GM23248 (cell line): Measurements from ENCODE around the gene XPO1. TPM values are rescaled to one million over a fixed set of nuclear protein-coding genes. Genes with fewer than 3 reads are reported as not detected.
"Not testable (repeated sequence)": the region's sequence is repeated elsewhere in the genome, so short reads cannot be mapped to it uniquely, and the experiment has no call there.

ENCODE experiments used
- DNase-seq: peaks from one replicate; pipeline ENCODE4 v3.0.0-alpha.2; 2015
- H2AFZ ChIP-seq: fragments of 200-600 bp; sonication (generic); 2 replicates; pipeline ENCODE4 v1.6.1; 2016; ENCODE audit warnings: antibody characterized with exemption
- H3F3A ChIP-seq: fragments of 200-600 bp; sonication (generic); 2 replicates; pipeline ENCODE4 v1.6.1; 2016; ENCODE audit warnings: mild to moderate bottlenecking, antibody characterized with exemption, mixed run types; ENCODE audit not compliant: insufficient read depth
- H3K27ac ChIP-seq: fragments of 200-600 bp; sonication (generic); 2 replicates; pipeline ENCODE4 v1.5.1; 2016; ENCODE audit warnings: mild to moderate bottlenecking
- H3K27me3 ChIP-seq: fragments of 200-600 bp; sonication (generic); replicated peaks from 2 replicates; pipeline ENCODE4 v1.6.1; 2016; ENCODE audit warnings: mild to moderate bottlenecking; ENCODE audit not compliant: insufficient read depth
- H3K36me3 ChIP-seq: fragments of 200-600 bp; sonication (generic); 2 replicates; pipeline ENCODE4 v1.6.1; 2016; ENCODE audit warnings: low read depth, mild to moderate bottlenecking
- H3K4me1 ChIP-seq: fragments of 200-600 bp; sonication (generic); 2 replicates; pipeline ENCODE4 v1.6.1; 2016; ENCODE audit warnings: mild to moderate bottlenecking; ENCODE audit not compliant: insufficient read depth
- H3K4me2 ChIP-seq: fragments of 200-600 bp; sonication (generic); one replicate; pipeline ENCODE4 v1.6.1; 2016; ENCODE audit warnings: mild to moderate bottlenecking; ENCODE audit not compliant: unreplicated experiment
- H3K4me3 ChIP-seq: fragments of 200-600 bp; sonication (generic); 2 replicates; pipeline ENCODE4 v1.5.1; 2016; ENCODE audit warnings: mild to moderate bottlenecking
- H3K79me2 ChIP-seq: fragments of 200-600 bp; sonication (generic); 2 replicates; pipeline ENCODE4 v1.6.1; 2016; ENCODE audit warnings: mild to moderate bottlenecking; ENCODE audit not compliant: insufficient read depth
- H3K9ac ChIP-seq: fragments of 200-600 bp; sonication (generic); 2 replicates; pipeline ENCODE4 v1.6.1; 2016; ENCODE audit warnings: mild to moderate bottlenecking
- H3K9me2 ChIP-seq: fragments of 200-600 bp; sonication (generic); 2 replicates; pipeline ENCODE4 v1.6.1; 2016; ENCODE audit warnings: mixed run types, mild to moderate bottlenecking, moderate library complexity; ENCODE audit not compliant: insufficient read depth
- H3K9me3 ChIP-seq: fragments of 200-600 bp; sonication (generic); one replicate; pipeline ENCODE4 v1.6.1; 2017; ENCODE audit warnings: low read depth
- H4K20me1 ChIP-seq: fragments of 200-600 bp; sonication (generic); 2 replicates; pipeline ENCODE4 v1.6.0; 2016; ENCODE audit not compliant: insufficient read depth
- EZH2 ChIP-seq: fragments of 200-600 bp; sonication (generic); IDR thresholded peaks from 2 replicates; pipeline ENCODE4 v1.6.1; 2018; ENCODE audit warnings: antibody characterized with exemption, mild to moderate bottlenecking; ENCODE audit not compliant: insufficient read depth, poor library complexity, severe bottlenecking
- EZH2phosphoT487 ChIP-seq: fragments of 200-600 bp; sonication (generic); IDR thresholded peaks from 2 replicates; pipeline ENCODE4 v1.6.1; 2018; ENCODE audit warnings: antibody characterized with exemption, moderate library complexity, mild to moderate bottlenecking, low read depth; ENCODE audit not compliant: insufficient read depth
- WGBS, 2 experiments: methylation state at CpG; one replicate each; pipeline ENCODE4 v1.1.6; 2015 to 2017; ENCODE audit warnings: low lambda C conversion rate in 2 of 2, low coverage in 1 of 2; ENCODE audit errors: missing lambda C conversion rate in 2 of 2; 5-methylcytosine and 5-hydroxymethylcytosine counted together
- in situ Hi-C: fragments of 300-500 bp; cut with MboI; formaldehyde crosslinking; loops from 2 replicates; pipeline ENCODE4 v1.15.0; 2020
- polyA plus RNA-seq: library from polyadenylated mRNA; unstranded; fragments of >200 nt; fragmentation: Nextera tagmentation; extraction: Ambion mirVana; gene quantifications from 2 replicates; pipeline ENCODE4 v1.2.1, GENCODE V29; 2016
- total RNA-seq: library from RNA; depleted of rRNA; stranded (reverse); fragments of >200 nt; shearing (Covaris generic); gene quantifications from 2 replicates; pipeline ENCODE4 v1.2.3, GENCODE V29; 2014

The XPO1 gene
- total and polyA plus RNA-seq, 2 experiments from 2014 or later = 52.3 to 104 TPM

GRCh38 chr2:61461404-61461803 is 76.8 kb downstream of the XPO1 start:
- in situ Hi-C loops = no loop called here

GRCh38 chr2:61460163-61460562 is 78.0 kb downstream of the XPO1 start:
- Histone ChIP-seq H4K20me1 (peaks cover 8% of the 10 kb centered on the region; the same call in 1 of the 2 replicates), H3K27me3 (no peaks in the 10 kb centered on the region), H3K9ac (peak overlapping the region; percentile 52), H3F3A (0 out of 2 replicates have a peak, but pooled peaks cover 10% of the 10 kb centered on the region), H3K9me3 (no peaks in the 10 kb centered on the region), H3K4me3 (no peak overlapping the region), H3K79me2 (peaks cover 100% of the 10 kb centered on the region), H3K27ac (peak overlapping the region; percentile 83), H3K36me3 (no peaks in the 10 kb centered on the region), H3K4me1 (peaks cover 16% of the 10 kb centered on the region), H2AFZ (0 out of 2 replicates have a peak overlapping the region, but pooled peaks have one; percentile 30), H3K4me2 (peak overlapping the region; percentile 39), H3K9me2 (no peaks in the 10 kb centered on the region)
- WGBS, 2 experiments = 14% methylated on average over 4 of the region's 4 CpGs
- in situ Hi-C loops = no loop called here
- no peak for TF ChIP-seq EZH2
- TF ChIP-seq EZH2phosphoT487 = no peak
- peak; percentile 90 for DNase-seq

More at GRCh38 chr2:61461404-61461803, 76.8 kb downstream of the XPO1 start:
- no peak overlapping the region for H3K4me3 ChIP-seq
- no peaks in the 10 kb centered on the region for H3K27me3 ChIP-seq
- no peak overlapping the region for H2AFZ ChIP-seq
- WGBS, 2 experiments = 89 to 90% methylated on average over 2 of the region's 2 CpGs
- no peak overlapping the region for H3K27ac ChIP-seq
- DNase-seq = no peak
- H4K20me1 ChIP-seq = peaks cover 11% of the 10 kb centered on the region; the same call in 1 of the 2 replicates
- H3K9me2 ChIP-seq = no peaks in the 10 kb centered on the region
- H3K79me2 ChIP-seq = peaks cover 100% of the 10 kb centered on the region
- H3K4me2 ChIP-seq = no peak overlapping the region
- H3K9ac ChIP-seq = no peak overlapping the region
- H3K9me3 ChIP-seq = no peaks in the 10 kb centered on the region
- H3K4me1 ChIP-seq = peaks cover 16% of the 10 kb centered on the region
- no peak for TF ChIP-seq EZH2
- TF ChIP-seq EZH2phosphoT487 = no peak
- no peaks in the 10 kb centered on the region for H3K36me3 ChIP-seq
- 0 out of 2 replicates have a peak, but pooled peaks cover 10% of the 10 kb centered on the region for H3F3A ChIP-seq

GRCh38 chr2:61456746-61457420 is 81.3 kb downstream of the XPO1 start:
- H3K4me1 ChIP-seq = peaks cover 16% of the 10 kb centered on the region
- H3K36me3 ChIP-seq = no peaks in the 10 kb centered on the region
- no peaks in the 10 kb centered on the region for H3K27me3 ChIP-seq
- in situ Hi-C loops = no loop called here
- H3K9me3 ChIP-seq = no peaks in the 10 kb centered on the region
- no peak overlapping the region for H3K4me2 ChIP-seq
- H2AFZ ChIP-seq = no peak overlapping the region
- 95 to 97% methylated on average over 6 of the region's 6 CpGs for WGBS, 2 experiments
- no peak overlapping the region for H3K4me3 ChIP-seq
- H3K27ac ChIP-seq = no peak overlapping the region
- TF ChIP-seq EZH2 (no peak), EZH2phosphoT487 (no peak)
- DNase-seq = no peak
- 0 out of 2 replicates have a peak, but pooled peaks cover 7% of the 10 kb centered on the region for H3F3A ChIP-seq
- H3K79me2 ChIP-seq = peaks cover 100% of the 10 kb centered on the region
- no peaks in the 10 kb centered on the region for H3K9me2 ChIP-seq
- no peak overlapping the region for H3K9ac ChIP-seq
- 0 out of 2 replicates have a peak, but pooled peaks cover 4% of the 10 kb centered on the region for H4K20me1 ChIP-seq

GRCh38 chr2:61456070-61456745 is 81.9 kb downstream of the XPO1 start:
- H3K9me2 ChIP-seq = no peaks in the 10 kb centered on the region
- H3K79me2 ChIP-seq = peaks cover 100% of the 10 kb centered on the region
- 0 out of 2 replicates have a peak, but pooled peaks cover 7% of the 10 kb centered on the region for H3F3A ChIP-seq
- 65 to 72% methylated on average over 5 of the region's 5 CpGs for WGBS, 2 experiments
- no peak overlapping the region for H2AFZ ChIP-seq
- peaks cover 16% of the 10 kb centered on the region for H3K4me1 ChIP-seq
- H3K9ac ChIP-seq = no peak overlapping the region
- H3K36me3 ChIP-seq = no peaks in the 10 kb centered on the region
- no peak overlapping the region for H3K4me2 ChIP-seq
- no peak overlapping the region for H3K27ac ChIP-seq
- no peak for DNase-seq
- no peaks in the 10 kb centered on the region for H3K9me3 ChIP-seq
- TF ChIP-seq EZH2 = no peak
- no peak for TF ChIP-seq EZH2phosphoT487
- H3K27me3 ChIP-seq = no peaks in the 10 kb centered on the region
- in situ Hi-C loops = no loop called here
- H3K4me3 ChIP-seq = no peak overlapping the region
- 0 out of 2 replicates have a peak, but pooled peaks cover 4% of the 10 kb centered on the region for H4K20me1 ChIP-seq

- H2AFZ ChIP-seq, H3K9me3 ChIP-seq, H3K4me2 ChIP-seq, H3K9ac ChIP-seq, H3F3A ChIP-seq, H3K4me3 ChIP-seq, DNase-seq, H3K4me1 ChIP-seq, H3K36me3 ChIP-seq, H3K27me3 ChIP-seq, H4K20me1 ChIP-seq, in situ Hi-C loops, H3K9me2 ChIP-seq, H3K27ac ChIP-seq: not testable (repeated sequence)
- WGBS, 2 experiments = 94 to 98% methylated on average over 8 of the region's 8 CpGs
- H3K79me2 ChIP-seq = peaks cover 100% of the 10 kb centered on the region
Observed at GRCh38 chr2:61454972-61455371, 83.2 kb downstream of the XPO1 start.
